Sigmoid colon (tissue), 4 donors: Measurements from ENCODE around the gene NAT14.

ENCODE experiments used
- CTCF ChIP-seq, 4 experiments: fragments of 450-650 bp in 3 of 4; fragments of 200-600 bp in 1 of 4; IDR thresholded peaks; one replicate each; pipeline ENCODE4 v1.5.1; 2016 to 2019; ENCODE audit warnings: antibody characterized with exemption in 4 of 4, mild to moderate bottlenecking in 3 of 4, moderate library complexity in 2 of 4
- EP300 ChIP-seq, 4 donors: sonication (generic); formaldehyde crosslinking; IDR thresholded peaks; one replicate each; pipeline ENCODE4 v1.6.1; 2017; ENCODE audit warnings: antibody characterized with exemption in 4 of 4
- POLR2A ChIP-seq, 2 donors: fragments of 450-650 bp; IDR thresholded peaks; one replicate each; pipeline ENCODE4 v1.6.1; 2016; ENCODE audit warnings: antibody characterized with exemption in 2 of 2, mild to moderate bottlenecking in 2 of 2, moderate library complexity in 2 of 2

GRCh38 chr19:55526216-55527196, 41.5 kb downstream of the NAT14 start:
- TF ChIP-seq CTCF (IDR thresholded peaks at IDR 0.05) (no peak), EP300 (IDR thresholded peaks at IDR 0.05) (no peak), POLR2A (IDR thresholded peaks at IDR 0.05) (no peak)
